HS-27A (cell line): Measurements from ENCODE around the gene ATP11A.

Source experiments
- DNase-seq: peaks from one replicate; pipeline ENCODE4 v3.0.0-alpha.2; 2012; ENCODE audit warnings: low read depth, missing footprints

Gene ATP11A

DNA sequence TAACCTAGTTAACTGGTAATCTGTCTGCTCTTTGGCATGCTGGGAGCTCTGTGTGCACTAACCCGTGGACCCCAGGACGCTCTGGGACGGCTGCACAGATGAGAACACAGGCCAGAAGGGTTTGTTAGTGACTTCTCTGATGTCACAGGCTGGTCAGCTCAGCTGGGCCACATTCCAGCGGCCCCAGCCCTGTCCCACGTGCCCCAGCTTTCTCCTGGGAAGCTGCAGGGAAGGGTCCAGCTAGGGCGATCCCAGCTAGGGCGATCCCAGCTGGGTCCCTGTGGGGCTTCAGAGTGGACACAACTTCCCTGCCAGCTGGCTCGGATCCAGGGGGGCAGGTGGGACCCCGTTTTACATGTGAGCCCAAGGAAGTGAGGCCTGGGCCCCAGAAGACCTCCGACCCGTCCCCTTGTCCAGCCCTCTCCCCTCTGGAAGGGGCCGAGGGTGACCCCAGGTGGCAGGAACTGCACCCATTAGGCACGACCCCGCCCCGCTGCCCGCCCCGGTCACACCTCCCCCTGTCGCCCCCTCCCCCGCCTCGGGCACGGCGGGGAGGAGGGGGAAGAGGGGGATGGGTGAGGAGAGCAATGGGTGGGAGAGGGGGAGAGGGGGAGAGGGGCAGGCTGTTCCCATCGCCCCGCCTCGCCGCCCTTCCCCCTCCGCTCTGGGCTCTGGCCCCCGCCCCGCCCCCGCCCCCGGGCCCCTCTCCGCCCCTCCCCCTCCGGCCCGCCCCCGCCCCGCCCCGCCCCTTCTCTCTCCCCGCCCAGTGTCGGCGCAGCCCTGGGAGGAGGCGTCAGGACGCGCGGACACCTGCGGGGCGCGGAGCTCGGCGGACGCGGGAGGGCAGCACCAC, 204.0 kb downstream of the ATP11A start:
- DNase-seq: no peak

DNA sequence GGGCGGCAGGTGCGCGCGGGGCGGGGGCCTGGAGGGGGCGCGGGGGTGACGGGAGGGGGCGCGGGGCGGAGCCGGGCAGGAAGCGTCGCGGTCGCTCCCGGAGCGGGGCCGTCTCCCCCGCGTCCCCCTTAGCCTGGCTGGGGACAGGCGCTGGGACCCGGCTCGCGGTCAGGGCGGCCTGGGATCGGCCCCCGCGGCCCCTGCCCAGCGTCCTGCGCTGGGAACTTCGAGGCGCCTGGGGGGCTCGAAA, 204.5 kb downstream of the ATP11A start:
- no peak for DNase-seq

DNA sequence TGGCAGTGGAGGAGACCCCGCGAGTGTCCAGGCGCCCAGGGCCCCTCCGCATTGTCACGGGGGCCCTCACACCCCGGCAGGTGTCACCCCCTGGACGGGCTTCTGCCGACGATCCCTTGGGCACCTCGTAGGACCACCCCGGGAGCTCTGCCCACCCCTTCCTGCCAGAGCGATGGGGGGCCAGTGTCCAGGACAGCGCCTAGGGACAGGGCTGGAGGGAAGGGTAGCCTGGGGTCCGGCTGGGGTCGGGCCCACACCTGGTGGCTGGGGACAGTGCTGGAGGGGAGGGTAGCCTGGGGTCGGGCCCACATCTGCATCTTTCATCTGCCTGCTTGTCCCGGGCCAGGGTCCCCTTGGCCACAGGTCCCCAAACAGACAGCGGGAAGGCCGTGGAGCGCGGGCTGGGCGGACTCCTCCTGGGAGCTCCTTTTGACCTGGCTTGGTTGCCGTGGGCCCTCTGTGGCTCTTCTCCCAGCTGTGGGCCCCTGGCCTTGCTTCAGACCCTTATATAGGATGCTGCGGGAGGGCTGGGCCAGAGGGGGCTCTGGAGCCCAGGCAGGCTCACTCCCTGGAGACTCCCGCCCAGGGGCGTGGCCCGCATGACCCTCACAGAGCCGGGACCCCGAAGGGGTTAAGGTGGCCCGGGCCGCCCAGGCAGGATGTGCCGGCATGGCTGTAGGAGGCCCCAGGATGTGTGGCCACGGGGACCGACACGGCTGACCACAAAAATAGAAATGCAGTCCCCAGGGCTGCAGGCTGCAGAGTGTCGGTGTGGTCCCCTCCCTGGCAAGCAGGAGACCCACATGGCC, 205.0 kb downstream of the ATP11A start:
- DNase-seq: no peak

DNA sequence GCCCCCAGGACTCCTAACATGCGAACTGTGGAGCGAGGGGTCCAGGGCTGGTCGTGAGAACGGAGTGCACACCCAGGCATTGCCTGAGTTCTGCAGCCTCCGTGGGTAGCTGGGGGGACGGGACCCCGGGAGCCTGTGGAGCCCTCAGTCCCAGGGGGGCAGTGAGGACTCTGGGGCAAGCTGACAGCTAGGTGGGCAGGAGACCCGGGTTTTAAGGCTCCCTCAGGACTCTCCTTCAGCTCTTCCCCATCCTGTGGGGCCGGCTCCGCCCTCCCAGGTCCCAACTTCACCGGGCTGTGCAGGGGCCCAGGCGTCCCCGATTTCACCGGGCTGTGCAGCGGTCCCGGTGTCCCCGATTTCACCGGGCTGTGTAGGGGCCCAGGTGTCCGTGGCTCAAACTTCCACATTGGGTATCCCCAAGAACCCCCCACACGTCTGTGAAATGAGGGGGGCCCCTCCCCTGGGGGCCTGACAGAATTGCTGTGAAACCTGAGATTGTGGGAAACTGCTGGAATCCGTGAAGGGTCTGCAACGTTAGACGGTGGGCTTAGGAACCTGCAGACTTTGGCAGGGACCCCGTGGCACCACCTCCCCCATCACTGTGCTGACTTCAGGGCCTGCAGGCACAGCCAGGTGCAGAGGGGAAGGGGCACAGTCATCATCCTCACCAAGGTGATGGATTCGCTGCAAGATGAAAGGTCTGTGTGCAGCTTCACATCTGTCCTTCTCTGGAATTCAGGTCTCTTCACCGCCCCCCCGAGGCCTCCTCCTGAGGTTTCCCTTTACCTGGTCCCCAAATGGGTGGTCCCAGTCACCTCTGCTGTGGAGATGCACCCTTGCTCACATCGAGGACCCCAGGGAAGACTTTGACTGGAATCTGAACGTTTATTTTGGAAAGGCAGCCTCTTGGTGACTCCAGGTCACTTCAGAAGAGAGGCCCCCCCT, 206.0 kb downstream of the ATP11A start:
- DNase-seq: no peak

DNA sequence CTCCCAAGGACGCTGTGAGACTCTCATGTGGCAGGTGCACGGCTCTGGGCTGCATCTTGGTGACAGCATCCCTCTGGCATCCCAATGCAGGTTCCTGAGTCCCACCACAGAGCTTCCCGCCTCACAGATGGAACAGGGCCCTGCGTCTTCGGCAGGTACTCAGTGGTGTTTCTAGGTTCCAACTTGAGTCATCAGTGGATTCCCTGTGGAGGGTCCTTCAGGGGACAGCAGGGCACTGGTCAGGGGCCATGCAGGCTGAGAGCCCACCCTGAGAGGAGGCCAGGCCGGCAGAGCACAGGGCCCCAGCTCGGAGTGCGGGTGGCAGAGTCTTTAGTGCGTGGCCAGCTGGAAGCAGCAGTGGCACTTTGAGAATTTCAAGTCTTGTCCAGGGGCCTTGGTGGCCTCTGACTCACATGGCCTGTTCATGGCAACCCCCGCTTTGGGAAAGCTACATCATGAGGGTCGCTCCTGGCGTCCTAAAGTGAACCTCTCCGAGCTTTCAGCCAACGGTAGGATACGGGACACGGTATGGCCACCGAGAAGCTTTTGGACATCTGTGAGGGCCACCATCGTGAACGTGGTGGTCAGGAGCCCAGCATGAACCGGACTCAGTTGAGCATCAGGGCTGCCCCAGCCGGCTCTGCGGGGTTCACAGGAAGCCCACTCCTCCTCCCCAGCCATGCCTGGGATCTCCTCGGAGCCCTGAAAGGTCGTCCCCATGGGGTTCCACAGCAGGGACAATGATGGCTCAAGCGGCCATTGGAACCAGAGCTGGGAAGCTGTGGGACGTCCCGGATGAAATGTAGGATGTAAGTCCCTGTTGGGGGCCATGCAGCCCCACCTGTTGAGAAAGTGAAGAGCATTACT, 207.1 kb downstream of the ATP11A start:
- no peak for DNase-seq

DNA sequence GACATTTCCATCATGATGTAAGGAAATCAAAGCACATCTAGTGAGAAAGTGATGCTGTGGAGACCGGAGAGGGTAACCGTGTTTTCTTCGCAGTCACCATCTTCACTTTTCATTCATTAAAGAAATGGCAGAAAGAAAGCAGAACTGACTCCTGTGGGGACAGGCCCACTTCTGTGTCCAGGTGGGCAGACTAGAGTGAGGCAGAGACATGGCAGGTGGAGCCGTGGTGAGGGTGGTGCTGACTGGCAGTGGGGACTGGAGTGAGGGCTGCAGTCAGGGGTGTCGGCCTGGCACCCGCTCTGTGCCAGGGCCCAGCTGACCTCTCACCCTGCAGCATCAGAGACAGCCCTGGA, 207.7 kb downstream of the ATP11A start:
- no peak for DNase-seq

DNA sequence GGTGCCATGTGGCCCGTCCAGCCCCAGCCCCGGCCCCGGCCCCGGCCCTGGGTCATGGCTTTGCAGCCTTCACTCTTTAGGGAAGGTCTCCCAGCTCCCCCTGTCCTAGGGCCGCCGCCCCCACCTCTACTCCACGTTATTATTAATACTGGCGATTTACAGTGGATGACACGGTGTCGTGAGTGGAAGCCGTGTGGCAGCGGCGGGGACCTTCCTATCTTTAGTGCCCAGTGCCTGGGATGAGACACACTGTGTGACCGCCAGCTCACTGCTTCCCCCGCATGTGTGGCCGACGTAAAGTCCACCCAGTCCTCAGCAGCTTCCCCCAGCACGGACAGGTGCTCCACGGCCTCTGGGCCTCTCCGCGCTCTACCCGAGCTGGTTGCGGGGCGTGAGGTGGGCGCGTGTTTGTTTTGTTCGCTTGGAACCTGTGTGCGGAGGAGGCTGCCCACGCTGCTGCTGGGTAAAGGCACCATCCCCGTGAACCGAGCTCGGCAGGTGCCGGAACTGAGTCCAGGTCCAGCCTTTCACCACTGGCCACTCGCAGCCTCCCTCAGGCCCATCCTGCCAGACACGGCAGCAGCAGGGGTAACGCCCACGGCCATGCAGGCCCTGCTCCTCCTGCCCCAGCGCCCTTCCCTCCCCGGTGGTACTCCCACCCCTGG, 208.2 kb downstream of the ATP11A start:
- DNase-seq: no peak

DNA sequence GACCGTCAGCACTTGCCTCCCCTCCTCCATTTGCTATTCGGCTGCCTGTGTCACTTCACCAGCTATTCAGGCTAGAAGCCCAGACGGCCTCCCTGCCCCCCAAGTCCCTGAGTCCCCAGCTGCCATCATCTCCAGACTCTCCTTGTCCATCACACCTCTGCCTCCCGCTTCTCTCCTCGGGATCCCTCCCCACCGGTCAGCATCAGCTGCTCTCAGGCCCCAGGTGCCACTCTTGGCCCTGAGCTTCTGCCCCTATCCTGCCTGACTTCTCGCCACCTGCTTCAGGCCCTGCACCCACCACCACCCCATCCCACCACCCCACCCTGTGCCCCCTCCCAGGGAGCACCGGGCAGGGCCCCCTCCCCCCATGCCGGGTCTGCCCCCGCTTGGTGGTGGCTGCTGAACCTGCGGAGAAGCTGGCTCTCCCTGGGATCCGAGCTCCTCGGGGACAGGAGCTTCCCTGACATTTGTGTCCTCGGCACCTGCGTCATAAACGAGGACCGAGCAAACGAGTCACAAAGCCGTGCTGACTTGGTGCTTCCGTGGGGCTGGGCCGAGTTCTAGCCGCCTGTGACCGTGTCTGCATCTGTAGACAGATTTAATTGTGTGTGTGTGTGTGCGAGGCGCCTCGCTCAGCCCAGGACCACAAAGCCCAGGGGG, 208.9 kb downstream of the ATP11A start:
- no peak for DNase-seq

DNA sequence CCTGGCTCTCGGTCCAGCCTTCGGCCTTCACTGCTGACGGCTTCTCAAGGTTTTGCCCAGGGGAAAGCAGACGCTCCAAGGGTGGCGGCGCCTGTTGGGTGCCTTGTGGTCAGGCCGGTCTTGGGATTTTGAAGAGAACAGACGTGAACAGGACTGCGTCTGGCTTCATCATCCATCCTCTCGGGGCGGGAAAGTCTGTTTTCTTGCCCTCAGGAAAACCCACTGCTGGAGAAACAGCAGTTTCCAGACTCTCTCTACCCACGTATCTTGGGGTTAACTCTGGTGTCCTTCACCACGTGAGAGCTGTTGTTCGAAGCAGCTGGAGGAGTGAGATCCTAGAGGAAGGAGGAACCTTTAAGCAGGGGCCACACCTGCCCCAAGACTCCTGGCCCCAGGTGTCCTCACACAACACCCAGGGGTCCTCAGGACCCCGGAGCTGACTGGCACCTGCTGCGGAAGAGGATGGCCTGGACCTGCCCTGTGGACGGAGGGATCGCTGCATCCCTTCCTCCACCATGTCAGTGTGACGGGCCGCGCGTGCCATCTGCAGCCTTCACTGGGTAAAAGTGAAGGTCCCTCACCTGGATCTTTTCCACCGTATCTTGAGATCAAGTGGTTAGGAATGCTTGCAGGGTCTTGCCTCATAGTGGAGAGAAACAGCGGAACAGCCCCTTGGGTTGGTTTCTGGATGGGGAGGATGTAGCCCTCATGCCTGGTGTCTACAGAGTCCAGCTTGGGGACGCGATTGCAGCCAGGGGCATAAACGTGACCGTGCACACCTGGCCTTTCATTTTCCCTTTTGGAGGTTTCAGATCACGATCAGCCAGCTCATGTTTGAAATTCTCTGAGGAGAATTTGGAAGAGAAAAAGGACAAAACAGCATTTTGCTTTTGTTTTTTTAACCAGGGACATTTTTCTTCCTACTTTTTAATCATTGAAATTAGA, 209.7 kb downstream of the ATP11A start:
- DNase-seq: no peak

DNA sequence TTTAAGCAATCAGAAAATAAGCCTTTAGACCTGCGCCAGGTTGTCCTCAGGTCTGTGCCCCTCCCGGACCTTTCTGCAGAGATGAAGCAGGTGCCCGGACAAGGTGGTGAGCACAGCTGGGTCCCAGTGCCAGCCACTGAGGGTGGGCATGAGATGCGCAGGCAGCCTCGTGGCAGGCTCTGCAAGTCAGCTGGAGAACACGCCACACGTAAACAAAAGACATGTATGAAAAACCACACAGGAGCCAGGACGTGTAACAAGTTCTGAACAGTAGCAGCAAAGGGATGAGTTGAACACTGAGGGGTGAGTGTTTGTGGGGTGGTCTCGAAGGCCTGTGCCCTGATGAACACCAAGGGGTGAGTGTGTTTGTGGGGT, 210.4 kb downstream of the ATP11A start:
- DNase-seq: no peak

DNA sequence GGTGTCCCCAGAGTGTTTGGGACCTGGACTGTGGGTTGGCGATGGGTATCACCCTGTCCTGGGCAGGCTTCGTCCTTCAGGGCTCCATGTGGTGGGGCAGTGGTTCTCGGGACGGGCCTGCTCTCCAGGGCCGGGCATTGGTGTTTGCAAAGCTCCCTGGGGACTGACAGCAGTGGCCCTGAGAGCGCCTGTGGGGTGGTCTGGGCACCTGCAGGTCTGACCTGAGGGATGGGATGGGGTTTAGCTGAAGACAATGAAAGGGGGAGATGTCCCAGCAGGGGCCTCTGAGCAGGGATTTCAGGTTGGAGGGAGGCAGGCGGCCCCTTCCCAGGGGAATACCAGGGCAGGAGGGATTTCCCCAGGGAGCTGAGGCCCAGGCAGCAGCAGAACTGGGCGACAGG, 210.9 kb downstream of the ATP11A start:
- DNase-seq: no peak

DNA sequence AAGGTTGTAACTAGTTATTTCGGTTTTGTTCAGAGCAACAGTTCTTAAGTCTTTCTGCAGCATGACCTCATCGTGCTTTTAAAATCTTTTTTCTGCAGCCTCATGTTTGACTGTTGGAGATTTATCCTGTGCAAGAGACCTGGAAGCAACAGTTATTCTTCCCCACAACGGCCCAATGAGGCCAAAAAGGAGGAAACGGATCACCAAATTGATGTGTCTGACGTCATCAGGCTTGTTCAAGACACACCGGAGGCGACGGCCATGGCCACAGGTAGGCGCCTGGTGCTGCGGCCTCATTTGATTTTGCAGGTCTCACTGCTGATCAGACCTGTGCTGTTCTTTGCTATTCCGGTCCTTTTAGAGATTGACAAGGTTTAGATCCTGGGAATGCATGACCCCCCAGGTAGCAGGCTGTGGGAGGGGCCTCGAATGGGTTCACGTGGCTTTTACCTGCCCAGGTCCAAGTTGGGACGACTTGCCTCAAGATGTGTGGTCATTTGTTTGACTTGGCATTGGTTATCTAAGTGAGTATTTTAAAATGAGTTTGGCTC, 212.3 kb downstream of the ATP11A start:
- DNase-seq: no peak

DNA sequence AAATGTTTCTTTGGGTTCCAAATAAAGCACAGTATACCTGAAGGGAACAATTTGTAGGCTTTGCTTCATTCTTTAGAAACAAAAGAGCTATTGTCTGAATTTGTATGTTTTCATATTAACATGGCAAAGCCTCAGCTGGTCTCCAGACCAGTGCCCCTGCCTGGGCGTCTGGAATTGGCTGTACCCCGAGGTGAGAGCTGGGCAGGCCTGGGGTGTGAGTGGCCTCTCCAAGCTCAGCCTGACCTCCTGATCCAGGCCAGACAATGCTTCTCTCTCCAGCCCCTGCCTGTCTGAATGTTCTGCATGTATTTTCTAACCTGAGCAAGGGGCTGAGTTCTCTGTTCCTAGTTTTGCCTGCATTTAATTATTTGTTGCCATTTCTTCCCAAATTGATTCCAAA, 212.8 kb downstream of the ATP11A start:
- no peak for DNase-seq

DNA sequence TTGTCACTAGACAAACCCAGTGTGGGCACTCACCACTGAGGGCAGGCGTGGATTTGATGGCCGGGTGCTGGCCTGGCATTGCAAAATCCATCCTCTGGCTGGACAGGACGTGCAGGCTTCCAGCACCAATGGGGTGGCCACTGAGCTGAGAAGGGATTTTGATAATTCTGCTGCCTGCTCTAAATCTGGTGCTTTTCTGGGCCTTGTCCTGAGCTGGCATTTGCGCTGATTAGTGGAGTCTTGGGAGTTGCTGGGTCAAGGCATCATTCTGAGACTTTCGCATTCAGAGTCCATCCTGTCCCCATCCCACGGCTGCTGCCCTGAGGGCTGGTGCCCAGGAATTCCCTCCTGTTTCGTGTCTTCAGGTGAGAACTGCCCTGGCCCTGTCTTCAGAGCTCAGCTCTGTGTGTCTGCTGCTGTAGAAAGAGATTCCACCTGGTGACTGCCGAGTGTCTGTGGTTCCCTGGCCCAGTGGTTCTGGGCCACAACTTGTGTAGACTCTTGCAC, 213.3 kb downstream of the ATP11A start:
- no peak for DNase-seq

DNA sequence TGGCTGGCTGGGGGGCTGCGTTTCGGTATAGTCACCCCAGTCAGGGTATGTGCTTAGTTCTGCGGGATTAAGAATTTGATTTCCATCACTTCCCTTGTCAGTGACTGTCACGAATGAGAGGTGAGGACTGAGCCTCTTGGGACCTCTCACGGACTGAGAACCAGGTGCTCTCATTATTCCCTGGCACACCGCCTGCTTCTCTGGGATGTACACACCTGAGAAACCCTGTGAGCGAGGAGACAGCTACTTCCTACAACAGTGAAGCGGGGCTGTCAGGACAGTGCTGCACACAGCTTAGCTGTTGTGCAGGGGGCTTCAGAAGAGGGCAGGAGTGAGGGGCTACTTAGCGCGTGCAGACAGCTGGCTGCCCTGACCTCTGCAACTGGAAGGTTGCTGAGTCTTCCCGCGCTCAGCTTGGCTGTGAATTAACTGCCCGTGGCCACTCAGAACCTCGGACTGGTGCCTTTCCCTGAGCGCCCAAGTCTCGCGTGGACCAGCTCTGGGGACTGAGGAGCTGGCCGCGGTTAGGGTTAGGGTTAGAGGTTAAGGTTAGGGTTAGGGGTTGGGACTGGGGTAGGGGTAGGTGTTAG, 213.9 kb downstream of the ATP11A start:
- no peak for DNase-seq

DNA sequence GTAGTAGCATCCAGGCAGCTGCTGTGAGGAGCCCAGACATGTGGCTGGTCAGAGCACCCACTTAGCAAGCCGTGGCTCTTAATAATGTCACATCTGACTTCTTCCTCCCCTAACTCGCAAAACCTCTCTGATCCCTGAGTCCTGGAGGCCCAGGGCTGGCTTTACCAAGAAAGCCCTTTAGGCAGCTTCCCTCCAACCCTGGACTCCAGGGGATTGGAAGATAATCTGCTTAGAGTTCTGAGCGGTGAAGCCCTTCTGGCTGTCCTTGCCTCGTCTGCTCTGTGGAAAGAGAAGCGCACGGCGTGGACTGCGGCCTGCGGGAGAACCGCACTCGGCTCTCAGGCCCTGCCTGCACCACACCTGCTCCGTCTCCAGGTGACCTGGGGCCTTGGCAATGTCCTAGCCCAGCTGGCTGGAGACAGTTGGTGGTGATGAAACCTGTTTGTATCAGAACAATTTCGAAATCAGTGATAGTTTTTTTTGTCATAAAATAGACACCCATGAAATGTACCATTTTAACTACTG, 214.7 kb downstream of the ATP11A start:
- DNase-seq: no peak

DNA sequence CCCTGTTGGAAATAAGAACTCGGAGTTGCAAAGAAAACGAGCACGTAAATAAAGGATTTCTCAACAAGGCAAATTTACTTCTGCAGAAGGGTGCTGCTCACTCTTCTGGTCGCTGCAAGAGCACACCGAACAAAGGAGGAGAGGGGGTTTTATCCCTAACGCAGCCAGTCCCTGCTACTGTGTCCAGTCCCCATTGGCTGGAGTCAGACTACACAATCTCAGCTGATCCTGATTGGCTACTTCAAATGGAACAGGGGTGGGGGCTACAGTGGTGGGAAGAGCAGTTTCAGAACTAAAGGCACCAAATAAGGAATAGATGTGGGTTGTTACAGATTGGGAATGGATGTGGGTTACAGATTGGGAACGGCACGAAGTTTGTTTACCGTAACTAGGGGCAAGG, 215.2 kb downstream of the ATP11A start:
- no peak for DNase-seq

DNA sequence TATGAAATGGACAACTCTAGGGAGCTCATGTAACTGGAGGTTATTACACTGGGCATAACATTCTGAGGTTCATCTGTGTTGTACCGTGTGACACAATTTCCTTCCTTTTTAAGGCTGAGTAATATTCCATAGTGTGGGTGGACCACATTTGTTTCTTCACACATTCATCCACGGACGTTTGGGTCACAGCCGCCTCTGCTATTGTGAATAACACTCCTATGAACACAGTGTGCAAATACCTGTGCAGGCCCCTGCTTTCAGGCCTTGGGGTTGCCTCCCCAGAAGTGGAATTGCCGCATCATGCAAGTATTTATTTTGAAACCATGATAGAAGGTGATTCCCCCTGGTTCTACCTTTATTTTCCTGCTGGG, 215.8 kb downstream of the ATP11A start:
- no peak for DNase-seq
